Bronchial smooth muscle cell (primary cell): ENCODE results near the gene C2CD4D. TPM values are rescaled to one million over a fixed set of nuclear protein-coding genes. Genes with fewer than 3 reads are reported as not detected.

Experiments
- total RNA-seq: library from RNA; depleted of rRNA; stranded (reverse); fragments of >200 nt; gene quantifications from 2 replicates; pipeline ENCODE4 v1.2.1, GENCODE V29; 2014

The C2CD4D gene
- not detected in 2 replicates for total RNA-seq

DNA sequence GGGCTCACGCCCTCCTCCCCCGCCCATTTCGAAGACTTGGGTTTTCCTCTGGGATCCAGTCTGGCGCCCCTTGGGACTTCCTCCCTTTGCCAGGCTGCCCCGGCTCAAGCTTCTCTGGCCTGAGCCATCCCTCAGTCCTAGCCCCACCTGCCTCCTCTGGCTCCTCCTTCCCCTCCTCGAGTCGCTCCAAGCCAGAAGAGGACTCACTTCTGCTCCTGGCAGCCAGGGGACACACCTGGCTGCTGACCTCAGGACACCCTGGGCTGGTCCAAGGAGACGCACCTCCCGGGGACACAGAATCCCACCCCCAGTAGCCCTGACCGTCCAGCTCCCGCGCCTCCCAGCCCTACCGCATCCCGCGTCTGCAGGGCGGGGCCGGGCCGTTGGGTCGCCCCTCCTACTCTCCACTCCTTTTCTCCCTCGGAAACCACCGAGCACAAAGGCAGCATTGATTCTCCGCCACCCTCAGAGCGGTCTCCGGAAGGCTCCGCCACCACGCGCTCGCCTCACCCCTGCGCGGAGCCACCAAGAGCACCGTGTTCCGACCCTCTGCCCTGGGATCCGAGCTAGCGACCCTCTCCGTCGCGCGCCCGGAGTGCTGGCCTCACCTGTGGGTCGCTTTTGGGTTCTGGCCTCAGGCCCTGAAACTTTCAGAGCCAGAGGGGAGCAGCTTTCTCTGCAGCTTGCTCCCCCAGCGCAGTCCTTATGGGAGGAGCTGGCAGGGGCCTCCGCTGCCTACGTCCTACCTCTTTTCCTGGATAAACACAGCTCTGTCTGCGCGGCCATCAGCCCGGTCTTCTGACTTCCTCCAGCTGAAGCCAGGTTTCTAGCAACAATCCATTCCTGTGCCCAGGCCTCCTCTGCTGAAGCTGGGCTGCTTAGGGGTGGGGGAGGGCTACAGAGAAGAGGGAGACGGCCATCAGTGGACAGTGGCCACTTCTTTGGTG lies at the start of gene C2CD4D:
Gene C2CD4D (minus strand): TSS at position 364 of the 947 bp plus-strand sequence. CDS start 831 bp downstream, outside the sequence.

DNA sequence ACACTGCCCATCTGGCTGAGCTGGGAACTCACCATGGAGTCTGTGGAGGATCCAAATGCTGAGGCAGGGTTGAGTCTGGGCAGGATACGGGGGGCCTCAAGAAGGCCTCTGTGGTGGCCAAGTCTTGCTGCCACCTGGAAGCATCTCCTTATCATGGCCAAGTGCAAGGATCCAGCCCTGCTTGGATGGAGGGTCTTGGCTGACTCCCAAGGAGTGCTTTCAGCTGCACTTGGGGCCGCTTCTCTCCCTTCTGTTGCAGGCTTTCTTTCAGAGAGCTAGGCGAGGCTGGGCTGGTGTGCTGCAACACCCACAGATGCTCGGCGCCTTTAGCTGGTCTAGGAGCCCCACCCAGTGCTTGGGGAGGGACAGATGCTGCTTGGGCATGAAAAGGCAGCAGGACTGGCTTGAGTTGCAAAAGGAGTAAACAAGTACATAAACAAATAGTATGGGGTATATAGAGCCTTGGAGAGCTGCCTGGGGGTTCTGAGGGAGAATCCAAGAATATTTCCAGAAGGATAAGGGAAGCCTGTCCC lies 13.9 kb upstream of the C2CD4D start, which contains the start of gene THEM5:
Gene THEM5 (minus strand): TSS at position 302 of the 533 bp plus-strand sequence. CDS start 147 bp downstream, at position 155.

DNA sequence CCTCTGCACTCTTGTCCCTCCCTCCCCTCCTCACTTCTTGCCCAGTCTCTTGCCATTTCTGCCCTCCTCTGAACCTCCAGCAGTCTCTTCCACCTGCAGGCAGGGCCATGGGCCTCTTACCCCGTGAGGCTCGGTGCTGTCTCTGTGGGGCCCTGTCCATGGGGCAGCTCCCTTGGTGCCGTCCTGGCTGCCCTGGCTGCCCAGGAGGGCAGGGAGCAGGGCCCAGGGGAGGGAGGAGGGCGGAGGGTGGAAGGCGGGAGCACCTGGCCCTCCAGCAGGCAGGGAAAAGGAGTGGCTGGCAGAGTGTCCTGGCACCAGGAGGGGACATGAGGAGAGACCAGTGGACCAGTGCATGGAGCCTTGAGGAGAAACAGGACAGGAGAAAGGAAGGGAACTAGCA lies 8.0 kb downstream of the C2CD4D start, which contains the start of gene RORC:
Gene RORC (minus strand): TSS at position 198 of the 400 bp plus-strand sequence. CDS start 38 bp downstream, at position 160.

DNA sequence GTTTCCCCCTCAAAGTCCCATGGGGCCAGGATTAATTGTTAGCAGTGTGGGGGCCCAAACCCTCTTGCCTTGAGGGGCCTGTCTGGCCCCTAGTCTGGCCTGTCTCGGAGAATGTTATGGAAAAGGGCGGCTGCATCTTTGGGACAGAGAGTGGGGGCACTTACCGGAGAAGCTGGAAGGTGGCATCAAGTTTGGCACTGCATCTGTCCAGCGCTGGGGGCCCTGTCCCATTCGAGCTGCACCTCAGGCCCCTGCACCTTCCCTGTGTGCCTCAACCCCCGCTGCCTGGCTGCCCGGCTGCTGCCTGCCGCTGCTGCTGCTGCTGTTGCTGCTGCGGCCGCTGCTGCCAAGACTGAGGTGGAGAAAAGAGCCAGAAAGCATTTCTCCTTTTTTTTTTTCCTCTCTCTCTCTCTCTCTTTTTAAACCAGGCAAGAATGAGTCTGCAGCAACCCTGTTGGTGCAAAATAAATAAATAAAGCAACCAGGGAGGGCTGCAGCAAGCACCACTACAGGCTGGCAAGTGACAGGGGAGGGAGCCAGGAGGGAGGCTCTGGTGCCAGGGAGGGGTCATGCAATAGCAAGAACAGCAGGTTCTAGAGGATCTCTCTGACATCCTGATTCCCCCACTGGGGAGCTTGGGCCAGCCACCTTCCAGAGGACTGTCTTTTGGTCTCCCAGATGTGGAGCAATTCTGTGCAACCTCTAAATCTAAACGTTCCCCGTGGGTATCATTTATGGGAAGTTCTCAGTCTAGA lies 34.4 kb downstream of the C2CD4D start, which contains the start of gene LINGO4:
Gene LINGO4 (minus strand): TSS at position 354 of the 755 bp plus-strand sequence. CDS start 2,715 bp downstream, outside the sequence.

DNA sequence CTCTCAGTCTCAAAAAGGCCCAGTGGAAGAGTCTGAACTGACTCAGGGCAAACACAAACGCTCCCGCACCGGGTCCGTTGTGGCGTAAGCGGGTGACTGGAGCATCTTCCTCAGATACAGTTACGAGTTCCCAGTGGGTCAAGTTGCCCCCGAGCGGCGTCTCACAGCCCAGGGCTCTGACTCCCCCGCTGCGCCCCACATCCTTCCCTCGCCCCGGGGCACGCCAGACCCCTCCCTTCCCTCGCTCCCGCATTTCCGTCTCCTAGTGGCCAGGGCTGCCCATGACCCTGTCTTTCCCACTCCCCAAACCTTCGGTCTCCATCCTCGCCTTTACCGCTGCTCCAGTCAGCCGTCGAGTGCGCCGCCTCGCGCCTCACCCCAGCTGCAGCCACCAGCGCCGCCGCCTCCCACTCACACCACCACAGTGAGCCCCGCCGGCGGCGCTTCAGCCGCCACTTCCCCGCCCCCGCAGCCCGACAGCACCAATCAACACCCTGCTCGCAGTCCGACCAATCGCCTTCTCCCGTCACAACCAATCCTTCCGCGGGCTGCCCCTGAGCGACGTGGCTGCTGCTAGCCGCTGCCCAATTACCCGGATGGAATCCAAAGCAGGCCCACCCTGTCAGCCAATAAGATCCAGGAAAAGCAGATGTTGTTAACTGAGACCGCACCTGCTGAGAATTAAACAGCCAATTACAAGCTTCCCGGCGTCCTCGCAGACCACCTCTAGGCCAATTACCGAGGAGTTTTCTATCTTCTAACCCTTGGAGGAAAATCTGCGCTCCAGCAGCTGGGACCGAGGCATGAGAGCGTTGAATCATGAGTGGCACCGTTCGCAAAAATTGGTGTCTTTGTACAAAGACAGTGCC lies 49.3 kb downstream of the C2CD4D start, which contains the start of gene TDRKH:
Gene TDRKH (minus strand): TSS at position 430 of the 869 bp plus-strand sequence. CDS start 7,478 bp downstream, outside the sequence.

Other genes with a start within 250 kb of the C2CD4D start
- 27.4 and 50.5 TPM in 2 replicates for gene SNX27, start 227.8 kb downstream of the C2CD4D start, total RNA-seq
- not detected in 2 replicates for gene CELF3, start 123.0 kb downstream of the C2CD4D start, total RNA-seq
- not detected in 2 replicates for gene RIIAD1, start 118.3 kb downstream of the C2CD4D start, total RNA-seq
- 90.8 and 110 TPM in 2 replicates for gene MRPL9, start 76.3 kb downstream of the C2CD4D start, total RNA-seq
- gene TDRKH, start 49.3 kb downstream of the C2CD4D start, total RNA-seq = 0.95 and 1.0 TPM in 2 replicates
- not detected in 2 replicates for gene LINGO4, start 34.4 kb downstream of the C2CD4D start, total RNA-seq
- not detected in 2 replicates for gene RORC, start 8.0 kb downstream of the C2CD4D start, total RNA-seq
- not detected in 2 replicates for gene THEM5, start 13.9 kb upstream of the C2CD4D start, total RNA-seq
- 6.0 and 8.7 TPM in 2 replicates for gene THEM4, start 69.7 kb upstream of the C2CD4D start, total RNA-seq
- 103 and 186 TPM in 2 replicates for gene S100A10, start 154.0 kb upstream of the C2CD4D start, total RNA-seq
- 29.1 and 47.0 TPM in 2 replicates for gene S100A11, start 197.2 kb upstream of the C2CD4D start, total RNA-seq
- not detected in 2 replicates for gene TCHHL1, start 249.2 kb upstream of the C2CD4D start, total RNA-seq